Tongue (tissue), 3 donors: ENCODE data around the gene HOXA2. TPM values are rescaled to one million over a fixed set of nuclear protein-coding genes. Genes with fewer than 3 reads are reported as not detected.

ENCODE experiments used
- DNase-seq: peaks from one replicate; pipeline ENCODE4 v3.0.0-alpha.2; 2015
- small RNA-seq: library from RNA; depleted of rRNA; stranded (forward); fragments of <200 nt; gene quantifications from one replicate; pipeline ENCODE3, GENCODE V24; 2014; ENCODE audit warnings: low replicate concordance
- total RNA-seq: library from RNA; depleted of rRNA; stranded (reverse); fragments of >200 nt; gene quantifications from one replicate; pipeline ENCODE4 v1.2.3, GENCODE V29; 2014

Gene HOXA2
- total RNA-seq, 1 donor from 2014 or later = not detected

DNA sequence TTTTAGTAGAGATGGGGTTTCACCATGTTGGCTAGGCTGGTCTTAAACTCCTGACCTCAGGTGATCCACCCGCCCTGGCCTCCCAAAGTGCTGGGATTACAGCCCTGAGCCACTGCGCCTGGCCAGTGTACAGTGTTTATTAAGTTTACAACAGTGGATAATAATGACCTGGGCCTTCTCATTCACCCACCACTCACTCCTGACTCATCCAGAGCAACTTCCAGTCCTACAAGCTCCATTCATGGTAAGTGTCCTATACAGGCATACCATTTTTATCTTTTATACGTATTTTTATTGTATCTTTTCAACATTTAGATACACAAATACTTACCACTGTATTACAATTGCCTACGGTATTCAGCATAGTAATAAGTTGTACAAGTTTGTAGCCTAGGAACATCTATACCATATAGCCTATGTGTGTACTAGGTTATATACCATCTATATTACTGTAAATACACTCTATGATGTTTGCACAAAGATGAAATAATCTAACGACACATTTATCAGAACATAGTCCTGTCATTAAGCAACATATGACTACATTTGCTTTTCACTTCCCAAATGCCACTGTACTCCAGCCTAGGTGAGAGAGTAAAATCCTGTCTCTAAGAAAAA is 23.8 kb downstream of the HOXA2 start:
- no peak for DNase-seq

GRCh38 chr7:27073076-27073475 is 29.4 kb downstream of the HOXA2 start:
- no peak for DNase-seq

DNA sequence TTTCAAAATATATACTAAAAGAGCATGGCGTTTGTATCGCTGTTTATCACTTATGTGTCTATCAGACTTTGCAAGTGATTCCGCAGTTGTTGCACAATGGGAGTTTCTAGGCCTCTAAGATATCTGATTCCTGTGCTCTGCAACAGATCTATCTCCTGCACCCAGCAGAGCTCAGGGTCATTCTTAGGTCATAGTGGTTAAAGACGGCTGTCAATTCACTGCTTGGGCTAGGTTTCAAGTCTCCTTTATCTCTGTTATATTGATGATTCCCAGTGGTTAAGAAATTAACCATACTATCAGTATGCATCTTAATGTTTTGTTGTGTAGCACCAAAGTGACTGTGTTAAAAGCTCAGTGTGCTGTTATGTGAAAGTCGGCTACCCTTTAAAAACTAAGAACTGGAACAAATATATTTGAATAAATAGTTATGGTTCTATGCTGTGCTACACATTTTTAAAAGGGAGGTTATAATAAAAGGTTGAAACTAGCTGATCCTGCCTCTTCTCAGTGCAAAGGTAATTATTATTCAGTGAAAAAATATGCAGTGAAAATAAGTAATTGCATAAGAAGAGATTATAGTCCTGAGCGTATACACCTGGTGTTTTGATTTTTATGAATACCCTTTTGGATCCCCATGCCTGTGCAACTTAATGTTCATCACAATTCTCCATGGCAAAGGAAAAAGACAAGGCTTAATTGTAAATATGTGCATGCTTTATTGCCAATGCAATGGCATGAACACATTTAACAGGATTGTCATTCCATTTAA is 30.7 kb downstream of the HOXA2 start:
- no peak for DNase-seq

GRCh38 chr7:27068259-27068658 is 34.2 kb downstream of the HOXA2 start:
- no peak for DNase-seq

GRCh38 chr7:27066148-27066547 is 36.3 kb downstream of the HOXA2 start:
- no peak for DNase-seq

DNA sequence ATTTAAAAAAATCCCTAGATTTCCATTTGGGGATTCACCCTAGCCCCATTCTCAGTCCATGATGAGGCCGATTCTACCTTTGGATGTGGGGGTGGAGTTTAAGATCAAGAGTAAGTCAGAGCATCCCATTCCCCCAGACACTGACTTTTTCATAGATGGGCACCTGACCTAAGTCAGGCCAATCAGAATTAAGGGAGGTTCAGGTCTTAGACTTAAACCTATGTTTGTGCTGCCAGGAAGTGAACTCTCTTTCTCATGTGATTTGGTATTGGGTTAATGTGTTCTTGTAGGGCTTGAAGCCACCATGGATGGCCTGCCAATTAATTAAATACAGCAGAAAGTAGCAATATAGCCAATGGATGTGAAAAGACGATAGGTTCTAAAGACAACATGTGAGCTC is 36.8 kb downstream of the HOXA2 start:
- DNase-seq = no peak

- DNase-seq = peak; percentile 6
These were observed 37.8 kb downstream of the HOXA2 start for GRCh38 chr7:27064661-27065060.

GRCh38 chr7:27064159-27064558 is 38.3 kb downstream of the HOXA2 start:
- DNase-seq = peak; percentile 75

GRCh38 chr7:27062946-27063345 is 39.5 kb downstream of the HOXA2 start:
- no peak for DNase-seq

DNA sequence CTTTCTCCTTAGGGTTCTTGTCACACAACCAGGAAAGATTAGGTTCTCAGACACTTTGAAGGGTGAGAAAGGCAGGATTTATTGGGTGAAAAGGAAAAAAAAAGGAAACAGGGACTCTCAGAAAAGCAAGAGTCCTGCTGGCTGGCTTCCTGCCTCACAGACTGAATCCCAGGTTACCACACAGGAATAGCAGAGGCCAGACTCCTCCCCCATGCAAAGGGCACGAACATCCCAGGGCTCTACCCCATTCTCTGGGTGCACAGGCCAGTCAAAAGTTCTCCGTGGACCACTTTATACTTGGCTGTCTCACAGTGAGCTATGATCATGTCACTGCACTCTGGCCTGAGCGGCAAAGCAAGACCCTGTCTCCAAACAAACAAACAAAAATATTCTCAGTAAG is 49.3 kb downstream of the HOXA2 start:
- DNase-seq = no peak

- no peak for DNase-seq
These were observed 51.0 kb downstream of the HOXA2 start for GRCh38 chr7:27051451-27051850.

Small RNA genes within 50 kb of the gene (small RNA-seq; reads per million reads assigned to genes)
- not detected for gene AC004080.5
- not detected for gene RF01977

Other genes starting within 250 kb of the HOXA2 start
- gene SKAP2, start 238.1 kb downstream of the HOXA2 start, total RNA-seq = 2.2 TPM
- not detected for gene HOXA1, start 6.7 kb downstream of the HOXA2 start, total RNA-seq
- not detected for gene HOXA4, start 28.1 kb upstream of the HOXA2 start, total RNA-seq
- gene HOXA5, start 41.0 kb upstream of the HOXA2 start, total RNA-seq = 0.21 TPM
- gene HOXA6, start 45.1 kb upstream of the HOXA2 start, total RNA-seq = not detected
- 2.4 TPM for gene HOXA3, start 49.9 kb upstream of the HOXA2 start, total RNA-seq
- gene HOXA7, start 54.0 kb upstream of the HOXA2 start, total RNA-seq = not detected
- not detected for gene HOXA9, start 62.9 kb upstream of the HOXA2 start, total RNA-seq
- gene HOXA10, start 71.6 kb upstream of the HOXA2 start, total RNA-seq = not detected
- gene HOXA11, start 82.5 kb upstream of the HOXA2 start, total RNA-seq = not detected
- gene HOXA13, start 97.4 kb upstream of the HOXA2 start, total RNA-seq = not detected
- not detected for gene EVX1, start 140.1 kb upstream of the HOXA2 start, total RNA-seq